OCI-LY3 (cell line): ENCODE data around the gene SFXN3.

Experiments
- H2AFZ ChIP-seq: fragments of 200-600, 300-600 bp; shearing (Covaris generic); 2 replicates; pipeline ENCODE4 v1.6.0; 2014; ENCODE audit warnings: antibody characterized with exemption, low read depth, low read length
- H3K27ac ChIP-seq: fragments of 200-600, 300-600 bp; sonication (generic); 2 replicates; pipeline ENCODE4 v1.5.1; 2014; ENCODE audit warnings: mild to moderate bottlenecking, low read length, moderate library complexity, mixed read lengths
- H3K27me3 ChIP-seq: fragments of 200-600, 300-600 bp; sonication (generic); 2 replicates; pipeline ENCODE4 v1.6.1; 2014; ENCODE audit warnings: low read depth, low read length, mixed read lengths
- H3K36me3 ChIP-seq: fragments of 200-600, 300-600 bp; sonication (generic); replicated peaks from 2 replicates; pipeline ENCODE3; 2014; ENCODE audit warnings: low read depth, low read length, mixed read lengths
- H3K4me1 ChIP-seq: fragments of 300-600, 200-600 bp; sonication (generic); 2 replicates; pipeline ENCODE4 v1.6.1; 2014; ENCODE audit warnings: low read length, mixed read lengths
- H3K4me2 ChIP-seq: fragments of 200-600, 300-600 bp; sonication (generic); 2 replicates; pipeline ENCODE4 v1.6.1; 2014; ENCODE audit warnings: low read length, mixed read lengths
- H3K4me3 ChIP-seq: fragments of 300-600, 200-600 bp; sonication (generic); 2 replicates; pipeline ENCODE4 v1.5.1; 2014; ENCODE audit warnings: antibody characterized with exemption, mild to moderate bottlenecking, low read length, moderate library complexity
- H3K79me2 ChIP-seq: fragments of 300-600, 200-600 bp; shearing (Covaris generic); 2 replicates; pipeline ENCODE4 v1.6.1; 2014; ENCODE audit warnings: mild to moderate bottlenecking, low read length, mixed read lengths
- H3K9ac ChIP-seq: fragments of 300-600, 200-600 bp; shearing (Covaris generic); 2 replicates; pipeline ENCODE4 v1.6.0; 2014; ENCODE audit warnings: mild to moderate bottlenecking, low read length, moderate library complexity
- H3K9me3 ChIP-seq: fragments of 200-600, 300-600 bp; shearing (Covaris generic); 2 replicates; pipeline ENCODE4 v1.6.1; 2014; ENCODE audit warnings: low read length, mixed read lengths; ENCODE audit not compliant: insufficient read depth
- H4K20me1 ChIP-seq: fragments of 200-600, 300-600 bp; sonication (generic); 2 replicates; pipeline ENCODE4 v1.6.1; 2016; ENCODE audit warnings: low read length, mixed read lengths; ENCODE audit not compliant: insufficient read depth
- EZH2phosphoT487 ChIP-seq: fragments of 200-600 bp; shearing (Covaris generic); IDR thresholded peaks from 2 replicates; pipeline ENCODE4 v1.6.1; 2018; ENCODE audit warnings: antibody characterized with exemption, mixed run types, low read depth
- TF ChIP-seq, protein P1 (sequence below): fragments of 200-600, 300-600 bp; sonication (generic); IDR thresholded peaks from 2 replicates; pipeline ENCODE4 v1.5.1; 2014; ENCODE audit warnings: antibody characterized with exemption, low read length, low read depth

Gene SFXN3

GRCh38 chr10:101044117-101044516 is 13.1 kb downstream of the SFXN3 start:
- no peaks in the 10 kb centered on the region for H3K9me3 ChIP-seq
- no peaks in the 10 kb centered on the region for H3K79me2 ChIP-seq
- no peak overlapping the region for H3K27ac ChIP-seq
- no peak overlapping the region for H2AFZ ChIP-seq
- no peaks in the 10 kb centered on the region for H3K27me3 ChIP-seq
- no peak overlapping the region for H3K4me2 ChIP-seq
- H3K9ac ChIP-seq: no peak overlapping the region
- H4K20me1 ChIP-seq: no peaks in the 10 kb centered on the region
- H3K4me1 ChIP-seq: peaks cover 10% of the 10 kb centered on the region; the same call in 1 of the 2 replicates
- no peaks in the 10 kb centered on the region for H3K36me3 ChIP-seq
- H3K4me3 ChIP-seq: no peak overlapping the region
- no peak for TF ChIP-seq EZH2phosphoT487
- TF ChIP-seq, protein P1, sequence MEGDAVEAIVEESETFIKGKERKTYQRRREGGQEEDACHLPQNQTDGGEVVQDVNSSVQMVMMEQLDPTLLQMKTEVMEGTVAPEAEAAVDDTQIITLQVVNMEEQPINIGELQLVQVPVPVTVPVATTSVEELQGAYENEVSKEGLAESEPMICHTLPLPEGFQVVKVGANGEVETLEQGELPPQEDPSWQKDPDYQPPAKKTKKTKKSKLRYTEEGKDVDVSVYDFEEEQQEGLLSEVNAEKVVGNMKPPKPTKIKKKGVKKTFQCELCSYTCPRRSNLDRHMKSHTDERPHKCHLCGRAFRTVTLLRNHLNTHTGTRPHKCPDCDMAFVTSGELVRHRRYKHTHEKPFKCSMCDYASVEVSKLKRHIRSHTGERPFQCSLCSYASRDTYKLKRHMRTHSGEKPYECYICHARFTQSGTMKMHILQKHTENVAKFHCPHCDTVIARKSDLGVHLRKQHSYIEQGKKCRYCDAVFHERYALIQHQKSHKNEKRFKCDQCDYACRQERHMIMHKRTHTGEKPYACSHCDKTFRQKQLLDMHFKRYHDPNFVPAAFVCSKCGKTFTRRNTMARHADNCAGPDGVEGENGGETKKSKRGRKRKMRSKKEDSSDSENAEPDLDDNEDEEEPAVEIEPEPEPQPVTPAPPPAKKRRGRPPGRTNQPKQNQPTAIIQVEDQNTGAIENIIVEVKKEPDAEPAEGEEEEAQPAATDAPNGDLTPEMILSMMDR: no peak

GRCh38 chr10:101046332-101047238 is 15.6 kb downstream of the SFXN3 start:
- Histone ChIP-seq H3K4me3 (no peak overlapping the region), H3K36me3 (no peaks in the 10 kb centered on the region), H3K27ac (no peak overlapping the region), H3K9me3 (no peaks in the 10 kb centered on the region), H3K4me2 (no peak overlapping the region), H3K79me2 (no peaks in the 10 kb centered on the region), H3K27me3 (no peaks in the 10 kb centered on the region), H3K4me1 (peaks cover 16% of the 10 kb centered on the region), H4K20me1 (no peaks in the 10 kb centered on the region), H3K9ac (no peak overlapping the region), H2AFZ (no peak overlapping the region)
- TF ChIP-seq, protein P1: no peak
- no peak for TF ChIP-seq EZH2phosphoT487

GRCh38 chr10:101047268-101047667 is 16.2 kb downstream of the SFXN3 start:
- H3K4me1 ChIP-seq: peaks cover 15% of the 10 kb centered on the region
- H3K4me2 ChIP-seq: no peak overlapping the region
- H3K27me3 ChIP-seq: no peaks in the 10 kb centered on the region
- no peaks in the 10 kb centered on the region for H3K79me2 ChIP-seq
- no peak overlapping the region for H3K9ac ChIP-seq
- no peaks in the 10 kb centered on the region for H3K9me3 ChIP-seq
- H4K20me1 ChIP-seq: no peaks in the 10 kb centered on the region
- no peak overlapping the region for H2AFZ ChIP-seq
- no peak overlapping the region for H3K27ac ChIP-seq
- H3K36me3 ChIP-seq: no peaks in the 10 kb centered on the region
- TF ChIP-seq, protein P1: no peak
- no peak overlapping the region for H3K4me3 ChIP-seq

GRCh38 chr10:101047961-101048892 is 17.2 kb downstream of the SFXN3 start:
- Histone ChIP-seq H4K20me1 (no peaks in the 10 kb centered on the region), H3K9ac (no peak overlapping the region), H2AFZ (no peak overlapping the region), H3K4me3 (no peak overlapping the region), H3K27me3 (no peaks in the 10 kb centered on the region), H3K4me1 (peaks cover 11% of the 10 kb centered on the region), H3K27ac (no peak overlapping the region), H3K4me2 (no peak overlapping the region), H3K36me3 (no peaks in the 10 kb centered on the region), H3K79me2 (no peaks in the 10 kb centered on the region), H3K9me3 (no peaks in the 10 kb centered on the region)
- TF ChIP-seq, protein P1: no peak
- TF ChIP-seq EZH2phosphoT487: no peak
